HG03521 (cell line): Measurements from ENCODE around the gene PALB2.
A peak's percentile ranks its signal among the peaks of the same experiment; 100 is the strongest.
"Not testable (repeated sequence)": the region's sequence is repeated elsewhere in the genome, so short reads cannot be mapped to it uniquely, and the experiment has no call there.

ENCODE experiments used
- ATAC-seq: cut with Tn5 transposase; IDR thresholded peaks from one replicate; pipeline ENCODE4 v1.9.1; 2021; ENCODE audit warnings: mild to moderate bottlenecking, moderate library complexity; ENCODE audit not compliant: unreplicated experiment

PALB2 gene

DNA sequence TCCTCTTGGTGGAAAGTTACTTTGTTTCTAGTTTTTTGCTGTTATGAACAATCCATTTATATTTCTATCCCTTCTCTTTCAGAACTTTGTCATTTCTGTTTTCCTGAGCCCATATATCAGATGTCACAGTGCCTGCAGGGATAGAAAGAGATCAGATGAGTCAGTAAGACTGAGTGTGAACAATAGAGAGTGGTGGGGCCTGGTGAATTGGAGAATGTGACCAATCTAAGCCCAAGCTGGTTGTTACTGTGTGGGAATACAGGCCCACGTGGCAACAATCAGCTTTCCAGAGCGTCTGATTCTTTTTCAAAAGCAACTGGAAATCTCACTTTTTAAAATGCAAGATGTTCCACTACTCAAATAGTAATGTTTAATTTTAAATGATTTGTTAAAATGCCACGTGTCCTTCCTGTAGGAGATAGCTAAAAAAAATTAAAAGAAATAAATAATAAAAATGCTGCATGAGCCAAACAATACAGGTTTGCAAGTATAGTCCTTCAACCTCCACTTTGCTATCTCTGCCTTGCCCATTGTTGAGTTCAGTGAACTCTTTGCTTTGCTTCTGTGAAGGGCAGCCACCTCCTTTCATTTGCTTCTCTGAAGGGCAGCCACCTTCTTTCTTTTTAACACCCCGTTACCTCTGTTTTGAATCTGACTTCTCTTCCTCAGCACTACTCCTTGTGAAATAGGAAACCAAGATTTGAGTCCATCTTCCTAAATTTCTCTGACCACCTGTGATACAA lies 9.7 kb upstream of the PALB2 start:
- ATAC-seq = no peak

DNA sequence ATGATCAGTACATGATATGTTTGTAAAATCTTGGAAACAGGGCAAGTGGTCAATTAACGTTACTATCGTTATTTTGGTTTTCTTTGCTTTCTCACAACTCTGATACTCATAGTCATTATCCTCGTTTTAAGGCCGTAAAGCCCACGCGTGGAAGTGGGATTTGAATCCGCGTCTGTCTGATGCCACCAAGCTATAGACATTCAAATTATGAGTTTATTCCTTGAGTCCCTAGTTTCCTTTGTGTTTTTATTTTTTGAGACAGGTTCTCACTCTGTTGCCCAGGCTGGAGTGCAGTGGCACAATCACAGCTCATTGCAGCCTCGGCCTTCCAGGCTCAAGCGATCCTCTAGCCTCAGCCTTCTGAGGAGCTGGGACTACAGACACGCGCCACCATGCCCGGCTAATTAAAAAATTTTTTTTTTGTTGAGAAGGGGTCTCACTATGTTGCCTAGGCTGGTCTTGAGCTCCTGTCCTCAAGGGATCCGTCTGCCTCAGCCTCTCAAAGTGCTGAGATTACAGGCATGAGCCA lies 1.2 kb upstream of the PALB2 start:
- ATAC-seq = no peak

DNA sequence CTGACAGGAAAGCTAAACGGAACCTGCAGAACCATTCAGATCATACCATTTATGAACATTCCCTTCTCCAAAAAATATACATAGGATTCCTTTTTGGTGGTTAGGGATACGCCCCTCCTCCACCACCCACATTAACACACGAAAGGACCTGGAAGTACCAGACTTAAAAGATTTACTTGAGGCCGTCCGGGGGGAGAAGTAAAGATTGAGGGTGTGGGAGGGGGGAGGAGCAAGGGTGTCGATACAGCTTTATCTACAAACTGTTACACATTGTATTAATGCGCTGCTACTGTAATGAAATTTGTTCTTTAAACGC lies 537 bp downstream of the PALB2 start:
- no peak for ATAC-seq

DNA sequence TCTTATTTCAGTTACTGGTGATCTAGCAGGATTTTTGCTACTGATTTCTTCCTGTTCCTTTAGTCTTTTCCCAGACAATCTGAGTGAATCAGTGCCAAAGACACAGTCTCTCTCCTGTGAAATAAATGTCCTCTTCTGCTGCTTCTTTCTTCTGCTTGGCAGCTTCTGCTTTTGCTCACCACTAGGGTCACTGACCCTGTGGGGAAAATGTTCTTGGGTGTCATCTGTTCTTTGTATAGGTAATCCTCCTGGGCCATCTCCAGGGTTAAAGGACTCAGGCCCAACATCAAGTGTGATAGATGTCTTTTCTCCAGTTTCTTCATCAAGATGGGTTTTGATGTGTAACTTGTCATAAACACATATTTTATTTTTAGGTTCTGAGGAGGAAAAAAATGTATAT lies 5.2 kb downstream of the PALB2 start:
- ATAC-seq = no peak

DNA sequence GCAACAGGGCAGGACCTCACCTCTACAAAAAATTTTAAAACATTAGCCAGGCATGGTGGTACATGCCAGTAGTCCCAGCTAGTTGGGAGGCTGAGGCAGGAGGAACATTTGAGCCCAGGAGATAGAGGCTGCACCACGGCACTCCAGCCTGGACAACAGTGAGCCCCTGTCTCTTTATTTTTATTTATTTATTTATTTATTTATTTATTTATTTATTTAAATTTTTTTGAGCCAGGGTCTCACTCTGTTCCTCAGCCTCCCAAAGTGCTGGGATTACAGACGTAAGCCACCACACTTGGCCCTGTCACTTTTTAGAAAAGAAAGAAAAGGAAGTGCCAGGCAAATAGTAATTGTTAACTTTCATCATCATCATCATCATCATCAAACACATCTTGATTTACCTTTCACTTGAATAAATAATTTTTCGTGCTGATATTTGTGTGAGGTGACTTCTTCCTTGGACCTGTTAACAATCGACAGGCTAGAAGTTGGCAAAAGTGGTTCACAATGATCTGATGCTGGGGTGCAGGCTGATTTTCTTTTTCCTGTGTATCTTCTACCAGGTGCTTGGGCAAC lies 6.6 kb downstream of the PALB2 start:
- ATAC-seq = no peak

DNA sequence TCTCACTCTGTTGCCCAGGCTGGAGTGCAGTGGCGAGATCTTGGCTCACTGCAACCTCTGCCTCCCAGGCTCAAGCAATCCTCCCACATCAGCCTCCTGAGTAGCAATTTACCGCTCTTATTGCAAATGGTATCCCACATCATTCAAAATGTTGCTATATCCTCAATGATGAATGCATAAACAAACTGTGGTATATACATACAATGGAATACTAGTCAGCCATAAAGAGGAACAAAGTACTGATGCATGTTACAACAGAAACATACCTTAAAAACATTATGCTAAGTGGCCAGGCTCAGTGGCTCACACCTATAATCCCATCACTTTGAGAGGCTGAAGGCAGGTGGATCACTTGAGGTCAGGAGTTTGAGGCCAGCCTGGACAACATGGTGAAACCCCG lies 9.2 kb downstream of the PALB2 start:
- not testable (repeated sequence) for ATAC-seq

DNA sequence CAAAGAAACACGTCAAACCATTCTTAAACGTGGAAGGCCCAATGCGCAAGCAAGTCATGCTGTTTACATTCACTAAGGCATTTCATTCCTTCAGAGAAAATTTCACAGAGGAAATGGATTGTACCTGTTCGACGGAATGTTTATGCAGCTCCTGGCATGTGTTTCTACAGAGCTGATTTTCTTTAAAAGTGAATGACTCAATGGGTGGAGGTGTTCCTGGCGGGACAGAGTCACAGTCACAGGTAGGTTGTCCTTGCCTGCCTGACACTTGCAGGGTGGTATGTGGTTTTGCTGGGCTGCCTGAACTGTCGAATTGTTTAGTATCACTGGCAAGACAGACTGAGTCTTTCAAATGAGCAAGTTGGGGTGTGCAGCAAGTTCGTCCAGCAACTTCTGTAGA lies 11.6 kb downstream of the PALB2 start:
- ATAC-seq = no peak

DNA sequence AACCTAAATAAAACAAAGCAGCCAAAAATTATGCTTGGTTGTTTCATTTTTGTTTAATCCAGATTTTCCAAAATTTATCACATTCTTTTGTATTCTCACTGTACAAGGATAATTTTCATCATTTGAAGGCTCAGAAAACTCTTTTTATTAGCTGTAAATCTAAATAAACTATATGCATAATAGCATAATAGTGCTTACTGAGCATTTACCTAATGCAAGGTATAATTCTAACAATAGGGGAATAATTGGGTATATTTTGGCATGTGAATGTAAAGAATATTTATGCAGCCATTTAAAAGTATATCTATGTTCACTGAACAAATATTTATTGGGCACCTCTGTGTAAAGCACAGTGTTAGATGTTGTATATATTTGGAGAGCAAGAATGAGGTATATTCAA lies 17.0 kb downstream of the PALB2 start:
- ATAC-seq = no peak

DNA sequence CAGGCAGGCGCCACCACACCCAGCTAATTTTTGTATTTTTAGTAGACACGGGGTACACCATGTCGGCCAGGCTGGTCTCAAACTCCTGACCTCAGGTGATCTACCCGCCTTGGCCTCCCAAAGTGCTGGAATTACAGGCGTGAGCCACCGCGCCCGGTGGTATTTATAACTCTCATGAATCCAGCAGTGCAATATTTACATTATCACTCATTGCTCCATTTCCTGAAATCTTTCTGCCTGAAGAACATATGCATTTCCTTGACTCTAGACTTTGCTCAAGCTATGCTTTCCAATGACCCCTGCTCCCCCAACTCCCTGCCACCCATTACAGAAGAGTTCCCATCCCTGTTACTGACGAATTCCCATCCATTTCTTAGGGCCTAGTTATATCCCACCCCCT lies 25.3 kb downstream of the PALB2 start:
- no peak for ATAC-seq

DNA sequence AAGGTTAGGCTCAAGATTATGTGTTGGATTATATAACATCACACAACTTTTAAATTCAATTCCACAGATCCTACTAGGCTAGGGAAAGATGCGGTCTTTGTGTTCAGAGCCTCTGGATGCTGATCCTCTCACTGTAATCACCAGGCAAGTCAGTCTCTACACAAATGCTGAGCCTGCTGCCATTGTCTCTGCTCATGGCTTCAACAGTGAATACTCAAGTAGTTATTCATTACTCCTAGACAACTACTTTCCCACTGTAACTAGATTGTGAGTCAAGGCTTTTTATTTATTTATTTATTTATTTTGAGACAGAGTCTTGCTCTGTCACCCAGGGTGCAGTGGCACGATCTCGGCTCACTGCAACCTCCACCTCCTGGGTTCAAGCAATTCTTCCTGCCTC lies 29.2 kb downstream of the PALB2 start:
- ATAC-seq = no peak

DNA sequence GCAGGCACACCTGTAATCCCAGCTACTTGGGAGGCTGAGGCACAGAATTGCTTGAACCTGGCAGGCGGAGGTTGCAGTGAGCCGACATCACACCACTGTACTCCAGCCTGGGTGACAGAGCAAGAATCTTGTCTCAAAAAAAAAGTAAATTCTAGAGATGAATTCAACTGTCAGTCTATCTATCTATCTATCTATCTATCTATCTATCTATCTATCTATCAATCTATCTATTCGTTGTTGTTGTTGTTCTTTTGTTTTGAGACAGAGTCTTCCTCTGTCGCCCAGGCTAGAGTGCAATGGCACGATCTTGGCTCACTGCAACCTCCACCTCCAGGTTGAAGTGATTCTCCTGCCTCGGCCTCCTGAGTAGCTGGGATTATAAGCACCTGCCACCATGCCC lies 30.2 kb downstream of the PALB2 start:
- not testable (repeated sequence) for ATAC-seq

DNA sequence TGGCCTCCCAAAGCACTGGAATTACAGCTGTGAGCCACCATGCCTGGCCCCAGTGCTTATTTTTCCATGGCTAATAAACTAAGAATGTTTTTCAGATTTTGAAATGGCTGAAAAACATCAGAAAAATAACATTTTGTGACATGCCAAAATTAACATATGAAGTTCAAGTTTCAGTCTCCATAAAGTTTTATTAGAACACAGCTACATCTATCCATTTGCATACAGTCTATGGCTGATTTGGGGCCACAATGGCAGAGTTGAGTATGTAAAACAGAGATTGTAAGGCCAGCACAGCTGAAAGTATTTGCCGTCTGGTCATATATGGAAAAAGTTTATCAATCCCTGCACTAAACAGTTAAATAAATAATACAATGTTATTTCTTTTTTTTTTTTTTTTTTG lies 31.2 kb downstream of the PALB2 start:
- no peak for ATAC-seq

DNA sequence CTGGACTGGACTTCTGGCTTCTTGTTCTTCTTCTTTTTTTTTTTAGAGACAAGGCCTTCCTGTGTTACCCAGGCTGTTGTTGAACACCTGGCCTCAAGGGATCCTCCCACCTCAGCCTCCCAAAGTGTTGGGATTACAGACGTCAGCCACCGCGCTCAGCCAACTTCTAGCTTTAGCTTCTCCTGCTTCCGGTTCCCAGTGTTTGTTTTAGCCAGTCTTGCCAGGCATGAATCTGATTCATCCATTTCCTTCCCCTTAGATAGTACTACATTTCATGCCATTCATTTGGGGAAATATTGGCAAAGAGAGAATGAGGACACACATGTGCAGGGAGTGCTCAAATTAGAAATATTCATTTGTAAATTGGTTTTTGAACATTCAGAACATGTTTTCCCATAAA lies 32.9 kb downstream of the PALB2 start:
- no peak for ATAC-seq

DNA sequence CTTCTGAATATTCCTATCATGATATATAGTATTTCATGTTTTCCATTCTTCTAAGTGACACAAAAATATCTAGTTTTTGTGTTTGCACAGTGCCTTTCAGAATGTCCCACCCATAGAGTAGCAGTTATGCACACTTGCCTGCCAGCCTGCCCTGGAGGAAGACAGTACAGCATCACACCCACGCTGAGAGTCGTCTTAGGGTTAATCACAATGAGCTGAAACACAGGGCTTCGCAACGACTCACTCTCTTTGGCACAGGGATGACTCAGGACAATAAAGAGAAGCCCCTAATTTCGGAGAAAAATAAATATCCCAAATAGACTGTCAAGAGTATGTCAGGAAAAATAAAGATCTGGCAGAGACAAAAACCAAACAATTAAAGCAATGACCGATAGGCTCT lies 33.4 kb downstream of the PALB2 start:
- no peak for ATAC-seq

DNA sequence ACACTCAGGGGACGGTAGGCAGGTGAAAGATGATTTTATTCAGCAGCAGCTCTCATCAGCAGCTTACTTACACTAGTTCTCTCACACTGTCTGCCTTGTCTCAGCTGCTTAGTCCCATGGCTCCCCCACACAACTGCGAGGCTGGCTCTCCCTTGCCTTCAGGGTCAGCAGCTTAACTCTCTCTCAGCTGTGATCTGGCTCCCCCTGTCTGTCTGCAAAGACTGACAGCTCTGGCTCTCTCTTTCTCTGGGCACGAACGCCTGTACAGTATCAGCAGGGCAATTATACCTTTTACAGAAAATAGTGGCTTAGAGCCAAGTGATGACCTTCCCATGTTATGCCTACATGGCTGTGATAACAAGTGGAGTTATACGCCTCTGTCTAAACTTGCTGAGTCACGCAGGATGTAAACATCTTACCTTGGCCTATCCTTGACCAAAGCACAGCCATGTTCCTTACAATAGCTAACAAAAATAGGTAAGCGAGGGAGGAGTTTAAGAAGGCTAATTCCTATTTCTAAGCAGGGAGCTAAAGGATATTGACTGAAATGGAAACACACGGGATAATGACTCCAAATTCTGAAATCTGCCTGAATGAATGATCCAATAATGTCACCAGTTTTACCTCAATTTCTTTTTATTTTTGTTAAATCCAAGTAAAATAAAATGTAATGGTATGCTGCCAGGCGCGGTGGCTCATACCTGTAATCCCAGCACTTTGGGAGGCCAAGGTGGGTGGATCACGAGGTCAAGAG lies 43.9 kb downstream of the PALB2 start:
- ATAC-seq = no peak

DNA sequence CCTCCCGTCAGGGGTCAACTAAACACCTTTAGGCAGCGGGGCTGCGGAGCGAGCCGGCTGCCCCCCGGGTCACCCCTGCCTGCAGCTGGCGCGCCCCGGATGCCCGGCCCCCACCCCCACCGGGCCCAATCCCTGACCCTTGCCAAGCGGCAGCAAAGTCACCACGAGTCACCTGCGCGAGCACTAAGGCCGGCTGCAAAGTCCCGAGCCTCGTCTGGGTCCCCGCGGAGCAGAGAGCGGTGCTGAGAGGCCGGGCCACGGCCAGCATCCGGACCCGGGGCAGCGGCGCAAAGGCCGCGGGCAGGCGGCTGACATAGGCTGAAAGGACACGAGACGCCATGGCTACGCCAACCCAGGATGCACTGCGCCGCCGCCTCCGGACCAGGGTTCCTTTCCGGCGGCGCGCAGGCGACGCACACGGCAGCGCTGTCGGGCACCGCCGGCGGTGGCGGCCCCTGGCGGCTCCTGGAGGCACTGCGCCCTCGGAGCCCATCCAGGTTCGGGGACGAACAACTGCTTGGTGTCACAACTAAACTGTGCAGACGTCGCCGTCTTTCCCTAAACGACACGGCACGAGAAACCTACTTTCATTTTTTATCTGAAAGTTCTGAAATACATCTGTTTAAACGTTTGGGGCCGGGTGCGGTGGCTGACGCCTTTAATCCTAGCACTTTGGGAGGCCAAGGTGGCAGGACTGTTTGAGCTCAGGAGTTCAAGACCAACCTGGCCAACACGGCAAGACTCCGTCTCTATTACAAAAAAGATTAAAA lies 45.0 kb downstream of the PALB2 start, which contains the start of gene NDUFAB1:
NDUFAB1 (minus strand) TSS at position 366 of the 770 bp plus-strand sequence; CDS start at position 340, 26 bp downstream.
- peak; percentile 92 for ATAC-seq

DNA sequence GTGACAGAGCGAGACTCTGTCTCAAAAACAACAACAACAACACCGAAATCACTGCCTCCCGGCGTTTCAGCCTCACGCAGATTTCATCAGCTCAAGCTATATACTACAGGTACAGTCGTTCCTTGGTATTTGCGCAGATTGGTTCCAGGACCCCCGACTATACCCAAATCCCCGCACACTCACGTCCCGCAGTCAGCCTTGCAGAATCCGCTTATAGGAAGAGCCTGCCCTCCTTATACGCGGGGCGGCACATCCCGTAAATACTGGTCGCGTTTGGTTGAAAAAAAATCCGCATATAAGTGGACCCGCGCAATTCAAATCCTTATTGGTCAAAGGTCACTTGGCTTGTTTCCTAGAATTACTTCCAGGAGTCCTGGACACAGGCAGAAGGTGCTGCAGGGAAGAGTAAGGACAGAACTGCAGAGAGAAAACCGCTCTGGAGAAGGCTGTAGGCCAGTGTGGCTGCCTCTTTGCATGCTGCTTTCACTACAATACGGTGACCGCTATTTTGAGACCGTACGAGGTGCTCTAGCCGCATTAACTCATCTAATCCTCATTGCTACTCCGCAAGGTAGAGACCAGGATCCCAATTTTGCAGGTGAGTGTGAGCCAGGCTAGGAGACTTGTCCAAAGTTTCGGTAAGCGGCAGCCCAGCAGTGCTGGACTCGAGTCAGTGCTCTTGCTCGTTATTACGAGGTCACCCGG lies 45.7 kb downstream of the PALB2 start:
- peak; percentile 10 for ATAC-seq

DNA sequence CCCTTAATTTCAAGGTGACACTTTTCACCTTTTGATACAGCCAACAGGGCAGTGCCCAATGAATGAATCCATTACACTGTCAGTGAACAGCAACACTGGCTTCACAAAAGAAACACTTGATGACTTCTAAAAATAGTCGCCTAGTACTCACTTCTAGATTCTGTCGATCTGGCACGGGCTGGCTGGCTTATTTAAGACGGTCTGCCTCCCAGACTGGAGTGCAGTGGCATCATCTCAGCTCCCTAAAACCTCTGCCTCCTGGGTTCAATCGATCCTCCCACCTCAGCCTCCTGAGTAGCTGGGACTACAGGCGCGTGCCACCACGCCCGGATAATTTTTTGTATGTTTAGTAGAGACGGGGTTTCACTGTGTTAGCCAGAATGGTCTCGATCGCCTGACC lies 46.9 kb downstream of the PALB2 start:
- ATAC-seq = no peak

DNA sequence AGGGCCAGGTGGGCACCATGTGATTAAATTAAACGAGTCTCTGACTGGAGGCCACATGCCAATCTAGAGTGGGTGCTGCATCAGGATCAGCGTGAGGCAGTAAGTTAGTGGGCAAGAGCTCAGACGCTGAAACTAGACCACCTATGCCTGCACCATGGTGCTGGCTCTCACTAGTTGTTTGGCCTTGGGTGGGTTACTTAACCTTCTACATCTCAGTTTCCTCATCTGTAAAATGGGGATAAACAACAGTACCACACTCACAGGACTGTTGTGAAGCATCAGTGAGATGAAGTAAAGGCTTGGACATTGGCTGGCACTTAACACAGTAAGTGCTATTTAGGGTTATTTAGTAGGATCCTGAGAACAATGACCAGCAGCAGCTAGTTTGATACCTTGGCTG lies 50.9 kb downstream of the PALB2 start:
- ATAC-seq = no peak

DNA sequence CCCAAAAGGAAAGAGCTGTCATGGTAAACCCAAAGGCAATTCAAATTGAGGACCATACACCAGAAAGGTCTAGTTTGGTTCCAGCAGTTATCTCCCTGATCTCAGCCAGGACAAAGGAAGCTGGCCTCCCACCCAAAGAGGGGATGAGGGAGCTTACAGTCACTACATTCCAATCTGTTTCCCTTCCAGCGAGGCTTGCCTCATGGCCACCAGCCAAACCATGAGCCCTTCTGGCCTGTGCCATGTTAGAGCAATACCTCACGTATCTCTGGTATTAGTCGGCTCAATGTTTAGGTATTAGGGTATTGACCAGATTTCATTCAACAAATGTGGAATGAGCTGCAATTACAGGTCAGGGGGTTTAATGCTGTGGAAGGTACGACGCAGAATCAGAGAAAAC lies 53.4 kb downstream of the PALB2 start:
- ATAC-seq = no peak
